CD4-positive, CD25-positive, alpha-beta regulatory T cell (primary cell): Measurements from ENCODE around the gene ZDHHC14. TPM values are rescaled to one million over a fixed set of nuclear protein-coding genes. Genes with fewer than 3 reads are reported as not detected.

Experiments
- ATAC-seq, 2 donors: fragments of 150-1000 bp; cut with Tn5 transposase; one replicate each; pipeline ENCODE4 v1.10.0; 2021; ENCODE audit warnings: low read depth in 2 of 2, moderate number of reproducible peaks in 2 of 2, moderate library complexity in 1 of 2
- DNase-seq, 3 donors: peaks; one replicate each; pipeline versions ENCODE4 v3.0.0 to v3.0.0-alpha.2; 2012 to 2022; ENCODE audit warnings: mixed read lengths in 1 of 3
- H3K27ac ChIP-seq: one replicate; pipeline ENCODE4 v1.7.0; 2013; ENCODE audit warnings: mild to moderate bottlenecking, low read length; ENCODE audit not compliant: insufficient read depth, poor library complexity, severe bottlenecking
- H3K27me3 ChIP-seq: one replicate; pipeline ENCODE4 v1.7.0; 2013; ENCODE audit warnings: low read length; ENCODE audit not compliant: control insufficient read depth, insufficient read depth
- H3K36me3 ChIP-seq: one replicate; pipeline ENCODE4 v1.7.0; 2013; ENCODE audit warnings: mild to moderate bottlenecking, low read length, moderate library complexity; ENCODE audit not compliant: control insufficient read depth, insufficient read depth
- H3K4me1 ChIP-seq: 2 replicates; pipeline ENCODE4 v1.7.0; 2013; ENCODE audit warnings: mild to moderate bottlenecking, low read length; ENCODE audit not compliant: insufficient read depth, control insufficient read depth, poor library complexity, severe bottlenecking
- H3K4me3 ChIP-seq: one replicate; pipeline ENCODE4 v1.7.0; 2013; ENCODE audit warnings: low read depth, mild to moderate bottlenecking, low read length, moderate library complexity
- H3K9me3 ChIP-seq, 2 experiments: 1 replicate in 1 of 2; 2 replicates in 1 of 2; pipeline ENCODE4 v1.7.0; 2013; ENCODE audit warnings: low read length in 2 of 2, mild to moderate bottlenecking in 1 of 2, moderate library complexity in 1 of 2; ENCODE audit not compliant: control insufficient read depth in 2 of 2
- H3K27ac Mint-ChIP-seq, 3 donors: one replicate each; pipeline ENCODE4 v1.8.0; 2020 to 2022; ENCODE audit warnings: mild to moderate bottlenecking in 3 of 3, mixed read lengths in 3 of 3, moderate library complexity in 2 of 3
- H3K27me3 Mint-ChIP-seq: one replicate; pipeline ENCODE4 v1.8.0; 2022; ENCODE audit warnings: mild to moderate bottlenecking, mixed read lengths
- H3K36me3 Mint-ChIP-seq: one replicate; pipeline ENCODE4 v1.8.0; 2020; ENCODE audit warnings: mixed read lengths
- H3K4me1 Mint-ChIP-seq, 4 donors: one replicate each; pipeline ENCODE4 v1.8.0; 2020 to 2022; ENCODE audit warnings: mixed read lengths in 4 of 4, mild to moderate bottlenecking in 1 of 4
- H3K4me3 Mint-ChIP-seq, 4 donors: one replicate each; pipeline ENCODE4 v1.8.0; 2020 to 2022; ENCODE audit warnings: mild to moderate bottlenecking in 4 of 4, mixed read lengths in 4 of 4, moderate library complexity in 3 of 4
- H3K9me3 Mint-ChIP-seq, 7 donors: one replicate each; pipeline ENCODE4 v1.8.0; 2020 to 2022; ENCODE audit warnings: mixed read lengths in 7 of 7, mild to moderate bottlenecking in 3 of 7, moderate library complexity in 2 of 7
- polyA plus RNA-seq, 4 donors: library from polyadenylated mRNA; unstranded; fragments of 300-500 nt; fragmentation: Illumina TruSeq; gene quantifications; one replicate each; pipeline ENCODE4 v1.2.3, GENCODE V29; 2021
- total RNA-seq: library from RNA; stranded (reverse); gene quantifications from one replicate; pipeline ENCODE4 v1.2.3, GENCODE V29; 2022

Gene ZDHHC14
- total and polyA plus RNA-seq, 5 donors from 2014 or later, result 0.29 to 4.2 (median 1.0) TPM

DNA sequence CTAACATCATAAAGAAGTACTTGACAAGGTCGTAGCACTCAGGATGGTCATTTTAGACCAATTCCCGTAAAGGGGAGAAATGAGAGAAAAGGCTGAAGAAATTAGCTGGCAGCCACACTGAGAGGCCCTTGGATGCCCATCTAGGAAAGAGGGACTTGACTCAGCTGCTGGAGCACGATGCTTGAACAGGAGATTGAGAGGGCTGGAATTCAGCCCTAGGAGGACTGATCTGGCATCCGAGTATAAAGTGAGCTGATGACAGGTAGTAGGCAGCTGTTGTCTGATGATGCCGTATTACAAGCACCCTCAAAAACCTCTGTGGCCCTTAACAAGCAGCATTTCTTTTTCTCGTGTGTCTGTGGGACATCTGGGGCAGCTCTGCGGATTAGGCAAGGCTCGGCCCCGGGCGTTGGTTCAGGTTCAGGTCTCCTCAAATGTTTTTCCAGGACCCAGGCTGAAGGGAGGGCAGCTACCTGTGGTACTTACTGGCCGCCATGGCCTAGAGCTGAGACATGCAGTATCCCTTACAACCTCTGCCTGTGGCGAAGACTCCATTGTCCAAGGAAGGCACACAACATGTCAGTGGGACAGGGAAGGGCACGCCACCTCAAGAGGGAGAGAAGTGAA, 222.4 kb downstream of the ZDHHC14 start:
- H3K27ac Mint-ChIP-seq, result no peak overlapping the region
- Histone ChIP-seq H3K36me3 (no peaks in the 10 kb centered on the region), H3K9me3 (no peaks in the 10 kb centered on the region), H3K4me1 (no peaks in the 10 kb centered on the region), H3K27ac (no peak overlapping the region), H3K27me3 (no peaks in the 10 kb centered on the region), H3K4me3 (no peak overlapping the region)
- no peaks in the 10 kb centered on the region for H3K4me1 Mint-ChIP-seq
- H3K4me3 Mint-ChIP-seq, result no peak overlapping the region
- no peak for ATAC-seq
- peaks cover 18% of the 10 kb centered on the region for H3K27me3 Mint-ChIP-seq
- no peak for DNase-seq
- H3K9me3 Mint-ChIP-seq, result no peaks in the 10 kb centered on the region
- H3K36me3 Mint-ChIP-seq, result no peaks in the 10 kb centered on the region

DNA sequence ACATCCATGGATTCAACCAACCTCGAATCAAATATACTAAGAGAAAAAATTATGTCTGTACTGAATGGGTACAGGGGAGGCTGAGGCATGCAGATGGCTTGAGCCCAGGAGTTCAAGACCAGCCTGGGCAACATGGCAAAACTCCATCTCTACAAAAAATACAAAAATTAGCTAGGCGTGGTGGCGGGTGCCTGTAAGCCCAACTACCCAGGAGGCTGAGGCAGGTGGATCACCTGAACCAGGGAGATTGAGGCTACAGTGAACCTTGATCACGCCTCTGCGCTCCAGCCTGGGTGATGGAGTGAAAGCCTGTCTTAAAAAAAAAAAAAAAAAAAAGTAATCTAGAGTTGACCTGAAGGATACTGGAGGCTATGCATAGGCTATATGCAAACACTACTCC, 223.0 kb downstream of the ZDHHC14 start:
- H3K4me3 Mint-ChIP-seq, result no peak overlapping the region
- Histone ChIP-seq H3K36me3 (no peaks in the 10 kb centered on the region), H3K4me1 (no peaks in the 10 kb centered on the region), H3K9me3 (no peaks in the 10 kb centered on the region), H3K27me3 (no peaks in the 10 kb centered on the region), H3K4me3 (no peak overlapping the region), H3K27ac (no peak overlapping the region)
- H3K36me3 Mint-ChIP-seq, result no peaks in the 10 kb centered on the region
- H3K27me3 Mint-ChIP-seq, result peaks cover 18% of the 10 kb centered on the region
- DNase-seq, result no peak
- ATAC-seq, result no peak
- H3K4me1 Mint-ChIP-seq, result no peaks in the 10 kb centered on the region
- H3K27ac Mint-ChIP-seq, result no peak overlapping the region
- H3K9me3 Mint-ChIP-seq, result no peaks in the 10 kb centered on the region

DNA sequence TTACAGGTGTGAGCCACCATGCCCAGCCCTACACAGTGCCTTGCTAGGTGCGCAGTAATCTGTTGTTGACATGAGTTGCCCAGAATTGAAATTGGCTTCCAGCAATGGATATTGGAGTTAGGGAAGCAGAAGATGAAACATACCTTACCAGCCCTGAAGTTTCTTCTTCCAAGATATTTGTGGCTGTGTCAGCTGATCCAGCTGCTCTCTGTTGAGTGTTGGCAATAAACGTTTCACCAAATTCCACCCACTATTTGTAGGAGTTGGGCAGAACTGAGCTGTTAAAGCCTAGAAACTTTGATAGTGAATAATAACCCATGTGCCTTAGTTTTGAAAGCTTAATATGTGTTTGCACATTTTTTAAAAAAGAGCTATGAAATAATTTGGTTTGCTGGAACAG, 223.8 kb downstream of the ZDHHC14 start:
- peaks cover 13% of the 10 kb centered on the region for H3K27me3 Mint-ChIP-seq
- no peak overlapping the region for H3K4me3 Mint-ChIP-seq
- ATAC-seq, result no peak

DNA sequence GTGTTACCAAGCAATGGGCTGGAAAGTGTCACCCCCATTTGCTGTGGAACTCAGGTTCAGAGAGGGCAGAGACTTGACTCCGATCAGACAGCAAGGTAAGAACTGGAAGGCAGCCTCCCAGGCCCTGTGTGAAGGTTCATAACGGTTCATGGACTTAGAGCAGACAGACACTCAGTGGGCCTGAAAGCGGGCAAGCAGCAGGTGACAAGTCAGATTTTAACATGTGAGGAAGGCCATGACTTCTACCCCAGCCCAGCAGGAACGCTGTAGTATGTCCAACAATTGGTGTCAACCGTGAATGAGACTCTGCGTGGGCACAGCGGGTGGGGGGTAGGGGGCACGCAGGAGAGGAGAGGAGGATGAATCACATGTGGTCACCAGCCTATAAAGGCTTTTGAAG, 224.5 kb downstream of the ZDHHC14 start:
- H3K27ac ChIP-seq, result no peak overlapping the region
- H3K36me3 ChIP-seq, result no peaks in the 10 kb centered on the region
- Mint-ChIP-seq H3K4me3 (no peak overlapping the region), H3K36me3 (no peaks in the 10 kb centered on the region), H3K4me1 (no peaks in the 10 kb centered on the region), H3K27ac (no peak overlapping the region), H3K27me3 (peaks cover 10% of the 10 kb centered on the region), H3K9me3 (no peaks in the 10 kb centered on the region)
- H3K4me3 ChIP-seq, result no peak overlapping the region
- ATAC-seq (no peak), DNase-seq (no peak)
- no peaks in the 10 kb centered on the region for H3K9me3 ChIP-seq
- H3K4me1 ChIP-seq, result no peaks in the 10 kb centered on the region
- no peaks in the 10 kb centered on the region for H3K27me3 ChIP-seq

More for the DNA sequence above, 223.8 kb downstream of the ZDHHC14 start:
- H3K27me3 ChIP-seq, result no peaks in the 10 kb centered on the region
- no peaks in the 10 kb centered on the region for H3K4me1 Mint-ChIP-seq
- no peaks in the 10 kb centered on the region for H3K36me3 Mint-ChIP-seq
- H3K9me3 ChIP-seq, result no peaks in the 10 kb centered on the region
- no peaks in the 10 kb centered on the region for H3K4me1 ChIP-seq
- no peak overlapping the region for H3K27ac ChIP-seq
- H3K36me3 ChIP-seq, result no peaks in the 10 kb centered on the region
- no peak for DNase-seq
- H3K4me3 ChIP-seq, result no peak overlapping the region
- H3K27ac Mint-ChIP-seq, result no peak overlapping the region
- no peaks in the 10 kb centered on the region for H3K9me3 Mint-ChIP-seq

DNA sequence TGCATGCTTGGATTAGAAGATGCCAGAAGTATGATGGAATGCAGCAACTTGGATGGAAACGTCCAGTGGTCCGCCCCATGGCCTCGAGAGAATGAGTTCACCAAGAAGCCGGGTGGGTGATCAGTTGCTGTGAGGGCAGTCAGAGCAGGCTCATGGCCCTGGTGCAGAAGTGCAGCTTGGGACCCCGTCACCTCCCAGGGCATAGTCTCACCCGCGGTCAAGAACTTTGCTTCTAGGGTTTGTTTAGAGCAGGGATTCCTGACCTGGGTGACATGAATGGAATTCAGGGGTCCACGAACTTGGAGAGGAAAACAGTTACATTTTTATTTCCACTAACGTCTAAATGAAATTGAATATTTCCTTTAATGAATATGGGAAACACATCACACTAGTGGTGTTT, 225.5 kb downstream of the ZDHHC14 start:
- no peak for ATAC-seq
- no peak overlapping the region for H3K27ac Mint-ChIP-seq

DNA sequence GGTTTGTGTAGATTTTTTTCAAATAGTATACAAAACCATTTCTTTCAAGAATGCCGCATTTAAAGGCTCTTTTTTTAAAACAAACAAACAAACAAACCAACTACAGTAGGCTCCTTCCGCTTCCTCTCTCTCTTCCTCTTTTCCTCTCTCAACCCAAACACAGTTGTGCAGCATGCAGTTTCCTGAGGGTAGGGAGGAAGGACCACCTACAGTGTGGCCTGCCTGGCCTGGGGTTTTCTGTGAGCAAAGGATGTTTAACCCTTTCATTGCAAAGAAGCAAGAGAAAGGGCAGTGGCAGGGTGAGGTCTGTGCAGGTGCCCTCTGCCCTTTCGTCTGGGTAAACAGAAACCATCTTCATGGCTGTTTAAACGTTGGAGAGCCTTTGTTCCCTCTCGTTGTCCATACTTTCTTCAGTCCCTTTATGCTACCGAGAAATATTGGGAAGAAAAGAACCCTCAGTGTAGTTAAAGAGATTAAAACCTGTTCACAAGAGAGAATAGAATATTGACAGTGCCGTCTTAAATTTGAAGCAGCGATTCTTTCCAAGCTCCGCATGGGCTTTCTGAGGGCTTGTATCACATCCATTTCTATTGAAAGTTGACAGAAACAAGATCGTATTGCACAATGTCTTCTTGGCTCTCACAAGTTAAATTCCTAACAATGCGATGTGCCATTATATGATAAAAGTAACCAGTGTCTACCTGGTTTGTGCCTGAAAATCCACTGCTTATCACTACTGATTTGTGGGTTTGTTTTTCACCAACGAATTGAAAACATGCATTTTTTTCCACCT, 226.5 kb downstream of the ZDHHC14 start:
- no peak overlapping the region for H3K4me3 Mint-ChIP-seq
- no peaks in the 10 kb centered on the region for H3K9me3 Mint-ChIP-seq
- ATAC-seq (no peak), DNase-seq (no peak)
- Histone ChIP-seq H3K4me1 (no peaks in the 10 kb centered on the region), H3K9me3 (no peaks in the 10 kb centered on the region), H3K36me3 (no peaks in the 10 kb centered on the region), H3K27ac (no peak overlapping the region), H3K4me3 (no peak overlapping the region), H3K27me3 (no peaks in the 10 kb centered on the region)
- H3K4me1 Mint-ChIP-seq, result no peaks in the 10 kb centered on the region
- no peak overlapping the region for H3K27ac Mint-ChIP-seq
- H3K36me3 Mint-ChIP-seq, result no peaks in the 10 kb centered on the region
- H3K27me3 Mint-ChIP-seq, result peaks cover 10% of the 10 kb centered on the region

More for the DNA sequence above, 225.5 kb downstream of the ZDHHC14 start:
- no peak overlapping the region for H3K4me3 Mint-ChIP-seq
- H3K27me3 ChIP-seq, result no peaks in the 10 kb centered on the region
- H3K4me1 ChIP-seq, result no peaks in the 10 kb centered on the region
- H3K36me3 Mint-ChIP-seq, result no peaks in the 10 kb centered on the region
- no peak overlapping the region for H3K4me3 ChIP-seq
- no peak for DNase-seq
- H3K36me3 ChIP-seq, result no peaks in the 10 kb centered on the region
- no peaks in the 10 kb centered on the region for H3K9me3 Mint-ChIP-seq
- H3K4me1 Mint-ChIP-seq, result no peaks in the 10 kb centered on the region
- no peak overlapping the region for H3K27ac ChIP-seq
- H3K27me3 Mint-ChIP-seq, result peaks cover 10% of the 10 kb centered on the region
- no peaks in the 10 kb centered on the region for H3K9me3 ChIP-seq

DNA sequence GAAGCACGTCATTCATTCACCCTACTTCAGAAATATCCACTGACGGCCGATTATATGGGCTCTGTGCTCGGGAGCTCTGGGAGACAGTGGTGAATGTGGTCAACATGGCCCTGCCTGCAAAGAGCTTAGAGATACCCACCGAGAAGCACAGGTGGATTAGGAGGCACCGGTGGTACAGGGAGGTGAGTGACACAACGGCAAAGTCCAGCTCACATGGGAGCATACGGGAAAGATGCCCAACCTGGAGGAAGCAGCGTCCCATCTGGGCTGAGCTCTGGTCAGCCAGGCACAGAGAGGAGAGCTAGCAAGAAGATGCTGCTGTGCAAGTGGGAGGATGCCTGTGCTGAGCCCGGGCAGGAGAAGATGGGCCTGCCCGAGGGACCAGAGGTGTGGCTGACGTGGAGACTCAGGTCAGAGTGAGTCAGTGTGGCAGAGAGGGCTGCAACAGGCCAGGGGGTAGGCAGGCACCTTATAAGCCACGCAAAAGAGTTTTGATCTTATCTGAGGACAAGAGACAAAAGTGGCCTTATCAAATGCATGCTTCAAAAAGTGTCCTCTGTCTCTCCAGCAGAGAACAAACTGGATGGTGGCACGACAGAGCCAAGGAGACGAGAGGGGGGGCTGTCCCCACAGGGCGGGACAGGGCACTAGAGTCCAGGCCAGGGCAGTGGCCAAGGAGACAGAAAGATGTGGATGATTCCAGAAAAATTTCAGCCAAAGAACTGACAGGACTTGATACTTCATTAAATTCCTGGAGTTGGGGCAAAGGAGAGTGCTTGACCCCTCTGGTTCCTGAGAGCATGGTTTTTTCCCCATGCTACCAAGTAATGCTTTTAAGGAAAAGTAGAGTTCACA, 227.5 kb downstream of the ZDHHC14 start:
- no peaks in the 10 kb centered on the region for H3K36me3 Mint-ChIP-seq
- H3K4me3 Mint-ChIP-seq, result no peak overlapping the region
- H3K27me3 ChIP-seq, result no peaks in the 10 kb centered on the region
- no peaks in the 10 kb centered on the region for H3K4me1 ChIP-seq
- H3K9me3 ChIP-seq, result no peaks in the 10 kb centered on the region
- H3K9me3 Mint-ChIP-seq, result no peaks in the 10 kb centered on the region
- no peak overlapping the region for H3K27ac Mint-ChIP-seq
- no peak overlapping the region for H3K27ac ChIP-seq
- DNase-seq (no peak), ATAC-seq (no peak)
- no peak overlapping the region for H3K4me3 ChIP-seq
- peaks cover 9% of the 10 kb centered on the region for H3K27me3 Mint-ChIP-seq
- no peaks in the 10 kb centered on the region for H3K4me1 Mint-ChIP-seq
- H3K36me3 ChIP-seq, result no peaks in the 10 kb centered on the region
